ENCODE results near the gene KANK4. TPM values are rescaled to one million over a fixed set of nuclear protein-coding genes. Genes with fewer than 3 reads are reported as not detected.

The KANK4 gene
- polyA plus RNA-seq, 3 donors = not detected

DNA sequence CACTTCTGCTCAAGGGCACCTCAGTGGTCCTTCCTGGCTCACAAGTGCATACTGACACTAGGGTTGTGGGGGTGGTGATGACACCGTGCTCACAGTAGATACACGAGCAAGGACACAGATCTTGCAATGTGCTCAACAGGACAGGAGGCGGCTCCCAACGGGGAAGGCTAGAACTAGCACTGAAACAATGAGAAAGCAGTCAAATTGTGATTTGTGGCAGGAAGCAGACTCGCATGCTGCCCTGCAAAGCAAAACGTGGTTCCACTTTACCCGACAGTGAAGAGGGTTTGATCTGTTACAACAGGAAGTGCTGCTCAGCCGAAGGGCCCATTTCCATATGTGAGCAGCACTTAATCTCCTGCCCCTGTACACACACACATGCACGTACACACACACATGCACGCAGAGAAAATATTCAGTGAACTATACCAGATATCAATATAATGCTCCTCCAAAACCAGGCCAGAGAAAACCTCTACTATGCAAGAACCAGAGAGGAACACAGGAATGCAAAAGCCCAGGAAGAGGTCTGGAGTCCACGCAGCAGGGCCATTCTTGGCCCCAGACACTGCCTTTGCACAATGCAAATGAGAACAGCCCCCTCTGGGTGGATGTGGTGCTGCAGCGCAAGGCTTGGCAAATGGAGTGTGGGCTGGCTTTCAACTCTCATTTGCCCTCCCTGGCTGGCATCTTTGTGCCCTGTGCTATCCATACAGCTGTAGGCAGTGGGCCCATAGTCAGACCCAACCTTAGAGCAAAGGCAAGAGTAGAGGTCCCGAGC, 47.1 kb downstream of the KANK4 start:
- no peaks in the 10 kb centered on the region for H4K20me1 ChIP-seq (ENCODE audit: insufficient read depth, low read length)
- H3K4me1 ChIP-seq (ENCODE audit: control insufficient read depth in 1 of 2, insufficient read depth in 2 of 2, low read length in 2 of 2) = peaks cover 6 to 10% of the 10 kb centered on the region in 2 donors
- H3K27me3 ChIP-seq (ENCODE audit: control insufficient read depth in 2 of 2, insufficient read depth in 2 of 2, low read length in 2 of 2) = no peaks in the 10 kb centered on the region
- H3K36me3 Mint-ChIP-seq = peaks cover 0 to 2% of the 10 kb centered on the region in 2 donors
- peak overlapping the region; percentile 32 for H3K4me2 ChIP-seq (replicated peaks; ENCODE audit: extremely low read depth, low read length, poor library complexity, severe bottlenecking)
- H3K79me2 ChIP-seq (ENCODE audit: insufficient read depth, low read length) = no peaks in the 10 kb centered on the region
- H3K9me3 ChIP-seq (replicated peaks in 1 of 2; ENCODE audit: control insufficient read depth in 1 of 2, insufficient read depth in 1 of 2, low read length in 2 of 2) = no peaks in the 10 kb centered on the region
- peak in 2 of 3 donors; percentile 4 to 16 for DNase-seq
- intact Hi-C loops (cut with micrococcal nuclease) = no loop called here
- TF ChIP-seq, protein P1, sequence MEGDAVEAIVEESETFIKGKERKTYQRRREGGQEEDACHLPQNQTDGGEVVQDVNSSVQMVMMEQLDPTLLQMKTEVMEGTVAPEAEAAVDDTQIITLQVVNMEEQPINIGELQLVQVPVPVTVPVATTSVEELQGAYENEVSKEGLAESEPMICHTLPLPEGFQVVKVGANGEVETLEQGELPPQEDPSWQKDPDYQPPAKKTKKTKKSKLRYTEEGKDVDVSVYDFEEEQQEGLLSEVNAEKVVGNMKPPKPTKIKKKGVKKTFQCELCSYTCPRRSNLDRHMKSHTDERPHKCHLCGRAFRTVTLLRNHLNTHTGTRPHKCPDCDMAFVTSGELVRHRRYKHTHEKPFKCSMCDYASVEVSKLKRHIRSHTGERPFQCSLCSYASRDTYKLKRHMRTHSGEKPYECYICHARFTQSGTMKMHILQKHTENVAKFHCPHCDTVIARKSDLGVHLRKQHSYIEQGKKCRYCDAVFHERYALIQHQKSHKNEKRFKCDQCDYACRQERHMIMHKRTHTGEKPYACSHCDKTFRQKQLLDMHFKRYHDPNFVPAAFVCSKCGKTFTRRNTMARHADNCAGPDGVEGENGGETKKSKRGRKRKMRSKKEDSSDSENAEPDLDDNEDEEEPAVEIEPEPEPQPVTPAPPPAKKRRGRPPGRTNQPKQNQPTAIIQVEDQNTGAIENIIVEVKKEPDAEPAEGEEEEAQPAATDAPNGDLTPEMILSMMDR (IDR thresholded peaks at IDR 0.05) = no peak
- H2AFZ ChIP-seq (ENCODE audit: insufficient read depth, low read depth, low read length, poor library complexity, severe bottlenecking) = peak overlapping the region; percentile 67
- peaks cover 0 to 2% (median 0%) of the 10 kb centered on the region in 7 donors for H3K9me3 Mint-ChIP-seq
- peaks cover 25% of the 10 kb centered on the region for H3K4me1 Mint-ChIP-seq
- no peak overlapping the region for H3K27ac ChIP-seq (ENCODE audit: low read depth in 1 of 2, low read length in 2 of 2)
- H3K9ac ChIP-seq (ENCODE audit: insufficient read depth, low read length, poor library complexity, severe bottlenecking) = no peak overlapping the region
- peaks cover 0 to 2% (median 2%) of the 10 kb centered on the region in 3 donors for H3K27me3 Mint-ChIP-seq (ENCODE audit: low read depth in 3 of 3)
- 8% methylated on average over 11 of the region's 13 CpGs for WGBS (ENCODE audit: insufficient coverage)
- no peaks in the 10 kb centered on the region for H3K36me3 ChIP-seq (replicated peaks in 1 of 2; ENCODE audit: control insufficient read depth in 1 of 2, insufficient read depth in 2 of 2, low read length in 2 of 2)
- peak overlapping the region in 1 of 2 donors; percentile 76 for H3K4me3 Mint-ChIP-seq
- H3K4me3 ChIP-seq (replicated peaks in 1 of 3; ENCODE audit: low read depth in 2 of 3, low read length in 3 of 3) = peak overlapping the region in 1 of 3 experiments; percentile 28
- H3K27ac Mint-ChIP-seq = peak overlapping the region in 1 of 7 donors; percentile 58

DNA sequence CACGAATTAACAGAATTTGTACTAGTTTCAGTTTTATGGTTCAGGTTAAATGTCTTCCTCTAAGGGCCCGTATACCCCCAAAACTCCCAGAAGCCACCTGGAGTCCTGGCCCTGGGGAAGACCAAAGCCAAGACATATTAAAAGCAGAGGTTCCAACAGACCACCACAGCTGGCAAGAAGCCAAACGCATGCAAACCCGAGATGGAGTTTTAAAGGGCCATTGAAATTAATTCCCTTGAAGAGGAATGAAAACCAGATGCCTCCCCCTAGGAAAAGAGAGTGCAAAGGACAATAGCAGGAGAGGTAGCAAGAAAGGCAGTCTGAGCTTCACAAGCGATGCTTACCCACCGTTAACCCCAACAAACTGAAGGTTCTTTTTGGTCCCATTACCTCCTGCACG, 48.1 kb downstream of the KANK4 start:
- Mint-ChIP-seq H3K4me3 (no peak overlapping the region), H3K36me3 (no peaks in the 10 kb centered on the region), H3K9me3 (no peaks in the 10 kb centered on the region), H3K27me3 (ENCODE audit: low read depth in 3 of 3) (peaks cover 0 to 2% (median 2%) of the 10 kb centered on the region in 3 donors), H3K4me1 (peaks cover 28% of the 10 kb centered on the region), H3K27ac (no peak overlapping the region)
- TF ChIP-seq, protein P1 (IDR thresholded peaks at IDR 0.05) = no peak
- H3K4me2 ChIP-seq (replicated peaks; ENCODE audit: extremely low read depth, low read length, poor library complexity, severe bottlenecking) = no peak overlapping the region
- H3K36me3 ChIP-seq (replicated peaks in 1 of 2; ENCODE audit: control insufficient read depth in 1 of 2, insufficient read depth in 2 of 2, low read length in 2 of 2) = no peaks in the 10 kb centered on the region
- no peak overlapping the region for H3K27ac ChIP-seq (ENCODE audit: low read depth in 1 of 2, low read length in 2 of 2)
- no peak overlapping the region for H3K9ac ChIP-seq (ENCODE audit: insufficient read depth, low read length, poor library complexity, severe bottlenecking)
- H4K20me1 ChIP-seq (ENCODE audit: insufficient read depth, low read length) = no peaks in the 10 kb centered on the region
- no peaks in the 10 kb centered on the region for H3K79me2 ChIP-seq (ENCODE audit: insufficient read depth, low read length)
- intact Hi-C loops (cut with micrococcal nuclease) = no loop called here
- DNase-seq = no peak
- peaks cover 6 to 10% of the 10 kb centered on the region in 2 donors for H3K4me1 ChIP-seq (ENCODE audit: control insufficient read depth in 1 of 2, insufficient read depth in 2 of 2, low read length in 2 of 2)
- no CpG with 5 or more reads among the region's 7 CpGs for WGBS (ENCODE audit: insufficient coverage)
- H3K4me3 ChIP-seq (replicated peaks in 1 of 3; ENCODE audit: low read depth in 2 of 3, low read length in 3 of 3) = no peak overlapping the region
- no peaks in the 10 kb centered on the region for H3K9me3 ChIP-seq (replicated peaks in 1 of 2; ENCODE audit: control insufficient read depth in 1 of 2, insufficient read depth in 1 of 2, low read length in 2 of 2)
- no peak overlapping the region for H2AFZ ChIP-seq (ENCODE audit: insufficient read depth, low read depth, low read length, poor library complexity, severe bottlenecking)
- H3K27me3 ChIP-seq (ENCODE audit: control insufficient read depth in 2 of 2, insufficient read depth in 2 of 2, low read length in 2 of 2) = no peaks in the 10 kb centered on the region
